Kidney (tissue), 14 donors: ENCODE results near the gene HS6ST1. TPM values are rescaled to one million over a fixed set of nuclear protein-coding genes. Genes with fewer than 3 reads are reported as not detected.
A peak's percentile ranks its signal among the peaks of the same experiment; 100 is the strongest.

ENCODE experiments used
- DNase-seq, 5 donors: peaks; one replicate each; pipeline ENCODE4 v3.0.0-alpha.2; 2013 to 2020
- FAIRE-seq: peaks from 2 replicates; lab custom pipeline; 2012; peaks lifted over from hg19 to GRCh38; lab: Jason Lieb, UNC
- H3K27ac ChIP-seq, 2 donors: one replicate each; pipeline ENCODE4 v1.7.0; 2013; ENCODE audit warnings: low read depth in 2 of 2, low read length in 2 of 2, inconsistent platforms in 1 of 2
- H3K27me3 ChIP-seq: one replicate; pipeline ENCODE4 v1.7.1; 2013; ENCODE audit warnings: low read length, inconsistent platforms; ENCODE audit not compliant: control insufficient read depth, insufficient read depth
- H3K36me3 ChIP-seq, 3 donors: one replicate each; pipeline versions ENCODE4 v1.7.0 to v1.7.1; 2013; ENCODE audit warnings: low read length in 3 of 3, control low read depth in 1 of 3, inconsistent platforms in 1 of 3; ENCODE audit not compliant: insufficient read depth in 3 of 3, control insufficient read depth in 2 of 3
- H3K4me1 ChIP-seq, 3 donors: one replicate each; pipeline versions ENCODE4 v1.7.0 to v1.7.1; 2013; ENCODE audit warnings: low read length in 3 of 3, inconsistent platforms in 1 of 3, low read depth in 1 of 3; ENCODE audit not compliant: control insufficient read depth in 2 of 3, insufficient read depth in 2 of 3
- H3K4me3 ChIP-seq, 3 donors: one replicate each; pipeline versions ENCODE4 v1.7.0 to v1.8.1; 2013; ENCODE audit warnings: low read length in 3 of 3, control low read depth in 1 of 3, inconsistent platforms in 1 of 3
- H3K9ac ChIP-seq, 3 donors: one replicate each; pipeline versions ENCODE4 v1.7.0 to v1.7.1; 2013; ENCODE audit warnings: low read length in 3 of 3, control low read depth in 1 of 3, inconsistent platforms in 1 of 3
- H3K9me3 ChIP-seq, 3 donors: one replicate each; pipeline versions ENCODE4 v1.7.0 to v1.7.1; 2013; ENCODE audit warnings: low read length in 3 of 3, control low read depth in 1 of 3, inconsistent platforms in 1 of 3; ENCODE audit not compliant: control insufficient read depth in 2 of 3, insufficient read depth in 1 of 3
- CTCF ChIP-seq: IDR thresholded peaks from 3 replicates; pipeline ENCODE4 v1.5.1; 2012; ENCODE audit warnings: mild to moderate bottlenecking, moderate library complexity, borderline replicate concordance; ENCODE audit not compliant: insufficient read depth; ENCODE audit errors: extremely low read depth
- intact Hi-C: fragments of 100-400 bp; cut with DNase I; formaldehyde crosslinking; loops from one replicate; pipeline ENCODE4 v1.11.1; 2022
- polyA plus RNA-seq: library from polyadenylated mRNA; stranded (reverse); fragments of 350-450 nt; fragmentation: Illumina TruSeq; extraction: RNeasy Lipid Tissue Mini Kit (QIAGEN cat#74804); gene quantifications from one replicate; pipeline ENCODE4 v1.2.3, GENCODE V29; 2014; ENCODE audit warnings: low read depth, low replicate concordance; ENCODE audit not compliant: insufficient read depth
- total RNA-seq: library from RNA; stranded (reverse); fragmentation: NEBNext Ultra II Directional; extraction: Animal tissue kit (Norgen Biotek cat#: 25700); gene quantifications from one replicate; pipeline ENCODE4 v1.2.1, GENCODE V29; 2021
- donor health status: control.
- donor health status: control.
- donor health status: control.
- donor health status: control.
- donor health status: control.
- donor health status: DM: yes; HTN: yes; CAD: no.
- donor health status: Normal renal cell carcinoma (clear cell type).

Gene HS6ST1
- total and polyA plus RNA-seq, 2 donors from 2014 or later = 49.6 to 73.9 TPM

GRCh38 chr2:128237911-128238697 lies 80.6 kb downstream of the HS6ST1 start:
- no peak overlapping the region for H3K27ac ChIP-seq
- no peak overlapping the region for H3K4me3 ChIP-seq
- H3K9ac ChIP-seq = no peak overlapping the region
- no peaks in the 10 kb centered on the region for H3K4me1 ChIP-seq
- H3K27me3 ChIP-seq = no peaks in the 10 kb centered on the region
- H3K36me3 ChIP-seq = no peaks in the 10 kb centered on the region
- FAIRE-seq (no peak), DNase-seq (no peak)
- H3K9me3 ChIP-seq = no peaks in the 10 kb centered on the region
- intact Hi-C loops = no loop called here
- TF ChIP-seq CTCF = no peak

DNA sequence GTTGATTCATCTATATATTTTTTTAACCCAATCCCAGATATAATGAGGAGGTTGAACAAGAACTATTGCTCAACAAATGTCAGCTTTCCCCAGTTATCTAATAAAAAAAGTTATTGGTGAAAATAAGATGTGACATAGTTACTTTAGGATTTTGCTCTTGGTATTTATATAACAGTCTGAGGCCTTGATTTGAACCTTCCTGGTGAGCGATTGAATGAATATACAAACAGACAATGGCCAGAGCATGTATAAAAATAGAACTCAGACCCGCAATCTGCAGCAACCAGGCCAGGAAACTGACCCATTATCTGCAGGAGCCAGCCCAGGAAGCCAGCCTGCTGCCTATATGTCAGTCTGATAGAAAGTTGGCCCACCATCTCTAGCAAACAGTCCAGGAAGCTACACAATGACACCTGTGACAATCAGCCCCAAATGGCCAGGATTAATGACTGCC lies 81.6 kb downstream of the HS6ST1 start:
- DNase-seq (peak in 1 of 5 donors; percentile 30), FAIRE-seq (no peak)
- H3K27ac ChIP-seq = no peak overlapping the region
- no peak for TF ChIP-seq CTCF
- intact Hi-C loops = no loop called here
- no peak overlapping the region for H3K9ac ChIP-seq
- H3K4me3 ChIP-seq = no peak overlapping the region
- H3K27me3 ChIP-seq = no peaks in the 10 kb centered on the region
- no peaks in the 10 kb centered on the region for H3K4me1 ChIP-seq
- no peaks in the 10 kb centered on the region for H3K36me3 ChIP-seq
- H3K9me3 ChIP-seq = no peaks in the 10 kb centered on the region

DNA sequence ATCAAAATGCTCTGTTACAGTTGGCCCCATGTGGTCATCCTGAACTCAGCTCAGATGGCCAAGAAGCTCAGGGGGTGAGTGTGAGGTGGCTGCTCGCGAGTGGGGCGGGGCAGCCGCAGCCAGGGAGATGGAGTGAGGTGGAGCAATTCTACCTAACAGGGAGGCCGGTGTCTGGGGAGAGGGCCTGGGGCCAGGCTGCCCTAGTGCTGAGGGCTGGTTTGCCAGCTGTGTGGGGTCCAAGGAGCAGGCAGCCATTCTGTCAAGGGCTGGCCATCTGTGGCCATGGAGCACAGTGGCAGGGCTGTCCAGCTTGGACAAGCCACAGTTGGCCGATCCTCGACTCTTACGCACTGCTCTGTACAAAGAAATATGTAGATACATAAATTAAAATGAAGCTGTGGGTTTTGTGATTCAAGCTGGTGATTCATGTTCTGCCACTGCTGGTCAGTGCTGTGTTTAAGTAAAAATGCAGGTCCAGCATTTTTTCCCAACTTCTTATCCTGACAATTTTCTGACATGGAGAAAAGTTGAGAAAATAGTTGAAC lies 82.1 kb downstream of the HS6ST1 start:
- Histone ChIP-seq H3K36me3 (no peaks in the 10 kb centered on the region), H3K27ac (no peak overlapping the region), H3K9me3 (no peaks in the 10 kb centered on the region), H3K4me3 (no peak overlapping the region), H3K9ac (no peak overlapping the region), H3K27me3 (no peaks in the 10 kb centered on the region), H3K4me1 (no peaks in the 10 kb centered on the region)
- DNase-seq = no peak
- TF ChIP-seq CTCF = no peak
- intact Hi-C loops = no loop called here
- FAIRE-seq = no peak
